Brain microvascular endothelial cell (primary cell): ENCODE results near the gene CEP85L.

ENCODE experiments used
- DNase-seq: peaks from one replicate; pipeline ENCODE4 v3.0.0-alpha.2; 2020
- H3K27ac ChIP-seq: fragments of 250-450 bp; sonication (Bioruptor Pico); 2 replicates; pipeline ENCODE4 v1.5.1; 2020; ENCODE audit warnings: mild to moderate bottlenecking, moderate library complexity
- H3K27me3 ChIP-seq: fragments of 250-450 bp; sonication (Bioruptor Pico); replicated peaks from 2 replicates; pipeline ENCODE4 v1.5.1; 2020; ENCODE audit warnings: mild to moderate bottlenecking
- H3K36me3 ChIP-seq: fragments of 250-450 bp; sonication (Bioruptor Pico); replicated peaks from 2 replicates; pipeline ENCODE4 v1.5.1; 2020; ENCODE audit warnings: mild to moderate bottlenecking
- H3K4me3 ChIP-seq: 2 replicates; pipeline ENCODE4 v1.5.1; 2011; ENCODE audit warnings: low read depth, mild to moderate bottlenecking, control low read depth, low read length, moderate library complexity
- in situ Hi-C: cut with HindIII; loops from 2 replicates; pipeline ENCODE4 v1.10.0; 2017; ENCODE audit warnings: low sequenced_read_pairs, low pct_ligation_motif_present
- TF ChIP-seq, protein P1 (sequence below): IDR thresholded peaks from 2 replicates; pipeline ENCODE4 v1.5.1; 2011; ENCODE audit warnings: low read depth, mild to moderate bottlenecking, moderate library complexity, low read length, control low read depth, inconsistent platforms; ENCODE audit errors: missing control alignments

CEP85L gene

GRCh38 chr6:118651282-118652050 is at the start of gene CEP85L:
Gene CEP85L, minus strand, starts transcription at chr6:118651591. Its CDS starts 322 bp downstream, at chr6:118651269.
- Histone ChIP-seq H3K27me3 (no peaks in the 10 kb centered on the region), H3K27ac (peak within 1 kb of the TSS; percentile 82), H3K4me3 (peak within 1 kb of the TSS; percentile 84), H3K36me3 (no peaks in the 10 kb centered on the region)
- TF ChIP-seq, protein P1, sequence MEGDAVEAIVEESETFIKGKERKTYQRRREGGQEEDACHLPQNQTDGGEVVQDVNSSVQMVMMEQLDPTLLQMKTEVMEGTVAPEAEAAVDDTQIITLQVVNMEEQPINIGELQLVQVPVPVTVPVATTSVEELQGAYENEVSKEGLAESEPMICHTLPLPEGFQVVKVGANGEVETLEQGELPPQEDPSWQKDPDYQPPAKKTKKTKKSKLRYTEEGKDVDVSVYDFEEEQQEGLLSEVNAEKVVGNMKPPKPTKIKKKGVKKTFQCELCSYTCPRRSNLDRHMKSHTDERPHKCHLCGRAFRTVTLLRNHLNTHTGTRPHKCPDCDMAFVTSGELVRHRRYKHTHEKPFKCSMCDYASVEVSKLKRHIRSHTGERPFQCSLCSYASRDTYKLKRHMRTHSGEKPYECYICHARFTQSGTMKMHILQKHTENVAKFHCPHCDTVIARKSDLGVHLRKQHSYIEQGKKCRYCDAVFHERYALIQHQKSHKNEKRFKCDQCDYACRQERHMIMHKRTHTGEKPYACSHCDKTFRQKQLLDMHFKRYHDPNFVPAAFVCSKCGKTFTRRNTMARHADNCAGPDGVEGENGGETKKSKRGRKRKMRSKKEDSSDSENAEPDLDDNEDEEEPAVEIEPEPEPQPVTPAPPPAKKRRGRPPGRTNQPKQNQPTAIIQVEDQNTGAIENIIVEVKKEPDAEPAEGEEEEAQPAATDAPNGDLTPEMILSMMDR: no peak
- in situ Hi-C loops: no loop called here
- peak; percentile 77 for DNase-seq

- Histone ChIP-seq H3K27me3 (no peaks in the 10 kb centered on the region), H3K36me3 (no peaks in the 10 kb centered on the region), H3K27ac (no peak overlapping the region), H3K4me3 (no peak overlapping the region)
- no peak for DNase-seq
- in situ Hi-C loops: no loop called here
- TF ChIP-seq, protein P1: no peak
Measured at GRCh38 chr6:118700531-118700930, 49.1 kb upstream of the CEP85L start.

GRCh38 chr6:118697554-118697953 is 46.2 kb upstream of the CEP85L start:
- no peak overlapping the region for H3K27ac ChIP-seq
- no peak for DNase-seq
- H3K4me3 ChIP-seq: no peak overlapping the region
- H3K36me3 ChIP-seq: no peaks in the 10 kb centered on the region
- TF ChIP-seq, protein P1: no peak
- in situ Hi-C loops: no loop called here
- no peaks in the 10 kb centered on the region for H3K27me3 ChIP-seq

- DNase-seq: no peak
- Histone ChIP-seq H3K27me3 (no peaks in the 10 kb centered on the region), H3K36me3 (no peaks in the 10 kb centered on the region), H3K4me3 (no peak overlapping the region), H3K27ac (no peak overlapping the region)
- TF ChIP-seq, protein P1: no peak
- in situ Hi-C loops: no loop called here
Measured at GRCh38 chr6:118696271-118696670, 44.9 kb upstream of the CEP85L start.

- no peak overlapping the region for H3K27ac ChIP-seq
- no peaks in the 10 kb centered on the region for H3K36me3 ChIP-seq
- TF ChIP-seq, protein P1: no peak
- no peaks in the 10 kb centered on the region for H3K27me3 ChIP-seq
- H3K4me3 ChIP-seq: no peak overlapping the region
- DNase-seq: no peak
- in situ Hi-C loops: no loop called here
Measured at GRCh38 chr6:118693562-118693961, 42.2 kb upstream of the CEP85L start.
